ENCODE measurements around the gene LARP1. TPM values are rescaled to one million over a fixed set of nuclear protein-coding genes. Genes with fewer than 3 reads are reported as not detected.

LARP1 gene
- total and polyA plus RNA-seq, 2 donors (not counting 1 experiment from before 2014, with no cell fraction given) = 59.6 to 150 TPM

DNA sequence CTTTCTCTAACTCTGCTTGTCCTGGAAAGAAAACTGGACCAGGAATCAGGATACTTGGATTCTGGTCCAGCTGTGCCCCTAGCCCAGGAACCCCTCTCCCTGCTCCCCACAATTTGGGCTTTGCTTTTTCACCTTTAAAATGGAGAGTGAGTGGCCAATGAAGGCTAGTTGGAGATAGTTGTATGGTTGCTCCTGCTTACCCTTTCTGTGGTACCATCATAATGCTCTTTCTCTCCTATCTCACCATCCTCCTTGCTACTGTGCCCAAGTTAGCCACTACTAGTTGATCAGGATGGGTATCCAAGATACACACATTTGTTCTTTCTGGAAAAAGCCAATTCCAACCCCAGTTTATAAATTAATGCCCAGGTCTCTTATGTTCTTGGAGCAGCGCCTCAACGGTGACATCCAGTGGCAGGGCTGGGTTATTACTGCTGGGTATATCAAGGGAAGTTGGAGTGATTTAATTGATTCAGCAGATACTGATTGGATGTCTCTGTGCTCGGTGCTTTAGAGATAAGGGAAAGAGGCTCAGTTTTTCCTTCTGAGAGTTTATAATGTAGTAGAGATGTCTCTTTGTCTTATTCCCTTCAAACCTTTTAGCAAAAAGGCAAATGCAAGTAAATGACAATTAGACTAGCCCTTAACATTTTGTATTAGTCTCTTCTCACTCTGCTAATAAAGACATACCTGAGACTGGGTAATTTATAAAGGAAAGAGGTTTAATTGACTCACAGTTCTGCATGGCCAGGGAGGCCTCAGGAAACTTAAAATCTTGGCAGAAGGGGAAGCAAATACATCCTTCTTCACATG lies 56.7 kb downstream of the LARP1 start:
- Histone ChIP-seq H3K79me2 (ENCODE audit: control insufficient read depth, insufficient read depth, low read length) (no peaks in the 10 kb centered on the region), H3K4me3 (ENCODE audit: control extremely low read depth in 1 of 5, extremely low read depth in 1 of 5, insufficient read depth in 1 of 5, low read depth in 2 of 5, low read length in 4 of 5) (no peak overlapping the region), H3K27ac (ENCODE audit: low read length in 2 of 2) (peak overlapping the region in 1 of 2 donors; percentile 41), H3K4me1 (ENCODE audit: control insufficient read depth in 2 of 2, insufficient read depth in 2 of 2, low read length in 2 of 2) (peaks cover 21 to 25% of the 10 kb centered on the region in 2 donors), H2AFZ (ENCODE audit: insufficient read depth, low read depth, low read length, poor library complexity, severe bottlenecking) (no peak overlapping the region), H3K36me3 (replicated peaks in 1 of 2; ENCODE audit: control extremely low read depth in 1 of 2, control insufficient read depth in 1 of 2, extremely low read depth in 1 of 2, insufficient read depth in 2 of 2, low read length in 1 of 2) (peaks cover 16 to 75% of the 10 kb centered on the region in 2 experiments), H3K9me3 (ENCODE audit: control extremely low read depth in 1 of 3, control insufficient read depth in 2 of 3, insufficient read depth in 1 of 3, low read length in 2 of 3) (no peaks in the 10 kb centered on the region), H3K27me3 (replicated peaks in 1 of 4; ENCODE audit: control extremely low read depth in 1 of 4, control insufficient read depth in 3 of 4, insufficient read depth in 4 of 4, low read length in 3 of 4) (no peaks in the 10 kb centered on the region), H3K4me2 (replicated peaks; ENCODE audit: low read depth, low read length, poor library complexity, severe bottlenecking) (no peak overlapping the region), H3K9ac (ENCODE audit: low read length) (no peak overlapping the region), H4K20me1 (ENCODE audit: control insufficient read depth, insufficient read depth, low read length, poor library complexity, severe bottlenecking) (peaks cover 19% of the 10 kb centered on the region)
- ATAC-seq (ENCODE audit: low read depth) (peak; percentile 82), DNase-seq (peak; percentile 75)
- Mint-ChIP-seq H3K27me3 (no peaks in the 10 kb centered on the region), H3K27ac (peak overlapping the region; percentile 50), H3K4me1 (peaks cover 20% of the 10 kb centered on the region), H3K4me3 (no peak overlapping the region), H3K9me3 (ENCODE audit: insufficient read depth) (no peaks in the 10 kb centered on the region)
- ChIA-PET CTCF (interaction anchor here (0.8 to 7.7 kb wide), 4 partner anchors 40 to 162 kb away, joined by 3 to 84 read pairs (median 4); no protein-coding TSS in a partner anchor), POLR2A (interaction anchor here (0.7 kb wide), 1 partner anchor 129 kb away, joined by 3 read pairs; no protein-coding TSS in a partner anchor)
- 82% methylated on average over 2 of the region's 3 CpGs for WGBS (ENCODE audit: insufficient coverage)
- intact Hi-C loops (cut with micrococcal nuclease) = loop anchor here (1.0 to 2.0 kb wide), 3 partner anchors 45 to 162 kb away; partner anchors contain the start of gene LARP1
- TF ChIP-seq EZH2 (IDR thresholded peaks at IDR 0.05; ENCODE audit: borderline replicate concordance, insufficient read depth, low read depth, low read length, poor library complexity, severe bottlenecking) = no peak
- TF ChIP-seq CTCF (IDR thresholded peaks at IDR 0.05) = peak; percentile 97

- DNase-seq (peak; percentile 17), ATAC-seq (ENCODE audit: low read depth) (no peak)
- Histone ChIP-seq H3K79me2 (ENCODE audit: control insufficient read depth, insufficient read depth, low read length) (no peaks in the 10 kb centered on the region), H3K27ac (ENCODE audit: low read length in 2 of 2) (peak overlapping the region in 1 of 2 donors; percentile 81), H3K4me2 (replicated peaks; ENCODE audit: low read depth, low read length, poor library complexity, severe bottlenecking) (peak overlapping the region; percentile 33), H3K4me3 (ENCODE audit: control extremely low read depth in 1 of 5, extremely low read depth in 1 of 5, insufficient read depth in 1 of 5, low read depth in 2 of 5, low read length in 4 of 5) (no peak overlapping the region), H3K36me3 (replicated peaks in 1 of 2; ENCODE audit: control extremely low read depth in 1 of 2, control insufficient read depth in 1 of 2, extremely low read depth in 1 of 2, insufficient read depth in 2 of 2, low read length in 1 of 2) (peaks cover 11 to 72% of the 10 kb centered on the region in 2 experiments), H4K20me1 (ENCODE audit: control insufficient read depth, insufficient read depth, low read length, poor library complexity, severe bottlenecking) (peaks cover 19% of the 10 kb centered on the region), H3K9ac (ENCODE audit: low read length) (peak overlapping the region; percentile 30), H2AFZ (ENCODE audit: insufficient read depth, low read depth, low read length, poor library complexity, severe bottlenecking) (no peak overlapping the region), H3K9me3 (ENCODE audit: control extremely low read depth in 1 of 3, control insufficient read depth in 2 of 3, insufficient read depth in 1 of 3, low read length in 2 of 3) (no peaks in the 10 kb centered on the region), H3K4me1 (ENCODE audit: control insufficient read depth in 2 of 2, insufficient read depth in 2 of 2, low read length in 2 of 2) (peaks cover 21 to 25% of the 10 kb centered on the region in 2 donors), H3K27me3 (replicated peaks in 1 of 4; ENCODE audit: control extremely low read depth in 1 of 4, control insufficient read depth in 3 of 4, insufficient read depth in 4 of 4, low read length in 3 of 4) (no peaks in the 10 kb centered on the region)
- no peak overlapping the region for H3K4me3 Mint-ChIP-seq
- intact Hi-C loops (cut with micrococcal nuclease) = loop anchor here (2.0 kb wide), 1 partner anchor 58 kb away; the partner anchor contains the start of gene LARP1
- TF ChIP-seq EZH2 (IDR thresholded peaks at IDR 0.05; ENCODE audit: borderline replicate concordance, insufficient read depth, low read depth, low read length, poor library complexity, severe bottlenecking) (no peak), CTCF (IDR thresholded peaks at IDR 0.05) (no peak)
- WGBS (ENCODE audit: insufficient coverage) = 14% methylated on average over 2 of the region's 4 CpGs
- POLR2A ChIA-PET = no interaction called here
- peaks cover 20% of the 10 kb centered on the region for H3K4me1 Mint-ChIP-seq
- no peaks in the 10 kb centered on the region for H3K9me3 Mint-ChIP-seq (ENCODE audit: insufficient read depth)
- H3K27me3 Mint-ChIP-seq = no peaks in the 10 kb centered on the region
- CTCF ChIA-PET = interaction anchor here (0.6 to 7.7 kb wide), 2 partner anchors 164 to 217 kb away, joined by 3 to 84 read pairs; no protein-coding TSS in a partner anchor
- peak overlapping the region; percentile 76 for H3K27ac Mint-ChIP-seq
Measured at GRCh38 chr5:154813158-154813557, 58.0 kb downstream of the LARP1 start.
